ENCODE data around the gene PPEF1.

DNA sequence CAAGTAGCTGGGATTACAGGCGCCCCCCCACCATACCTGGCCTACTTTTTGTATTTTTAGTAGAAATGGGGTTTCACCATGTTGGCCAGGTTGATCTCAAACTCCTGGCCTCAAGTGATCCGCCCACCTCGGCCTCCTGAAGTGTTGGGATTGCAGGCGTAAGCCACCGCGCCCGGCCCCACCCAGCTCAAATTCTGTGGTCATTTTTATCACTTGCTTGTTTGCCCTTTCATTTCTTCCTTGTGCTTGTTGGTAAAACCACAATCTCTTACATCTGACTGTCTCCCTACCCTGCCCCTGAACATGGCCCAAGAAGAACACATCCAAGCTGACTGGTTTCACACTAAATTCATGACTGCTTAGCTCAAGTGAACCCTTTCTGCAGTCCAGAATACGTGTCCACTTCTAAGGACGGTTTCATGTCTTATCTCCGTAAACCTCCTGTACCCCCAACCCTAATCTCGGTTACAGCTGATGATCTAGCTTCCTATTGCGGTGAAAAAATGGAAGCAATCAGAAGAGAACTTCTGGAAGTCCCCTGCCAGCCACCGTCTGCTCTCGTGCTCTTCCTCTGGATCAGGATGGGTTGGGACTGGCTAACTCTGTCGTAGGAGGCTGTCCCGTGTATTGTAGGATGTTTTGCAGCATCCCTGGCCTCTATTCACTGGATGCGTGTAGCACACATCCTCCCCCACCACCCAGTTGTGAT, 30.1 kb upstream of the PPEF1 start:
- TF ChIP-seq, protein P1, sequence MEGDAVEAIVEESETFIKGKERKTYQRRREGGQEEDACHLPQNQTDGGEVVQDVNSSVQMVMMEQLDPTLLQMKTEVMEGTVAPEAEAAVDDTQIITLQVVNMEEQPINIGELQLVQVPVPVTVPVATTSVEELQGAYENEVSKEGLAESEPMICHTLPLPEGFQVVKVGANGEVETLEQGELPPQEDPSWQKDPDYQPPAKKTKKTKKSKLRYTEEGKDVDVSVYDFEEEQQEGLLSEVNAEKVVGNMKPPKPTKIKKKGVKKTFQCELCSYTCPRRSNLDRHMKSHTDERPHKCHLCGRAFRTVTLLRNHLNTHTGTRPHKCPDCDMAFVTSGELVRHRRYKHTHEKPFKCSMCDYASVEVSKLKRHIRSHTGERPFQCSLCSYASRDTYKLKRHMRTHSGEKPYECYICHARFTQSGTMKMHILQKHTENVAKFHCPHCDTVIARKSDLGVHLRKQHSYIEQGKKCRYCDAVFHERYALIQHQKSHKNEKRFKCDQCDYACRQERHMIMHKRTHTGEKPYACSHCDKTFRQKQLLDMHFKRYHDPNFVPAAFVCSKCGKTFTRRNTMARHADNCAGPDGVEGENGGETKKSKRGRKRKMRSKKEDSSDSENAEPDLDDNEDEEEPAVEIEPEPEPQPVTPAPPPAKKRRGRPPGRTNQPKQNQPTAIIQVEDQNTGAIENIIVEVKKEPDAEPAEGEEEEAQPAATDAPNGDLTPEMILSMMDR (conservative IDR thresholded peaks at IDR 0.05) = no peak
- no peak for TF ChIP-seq ZFX (IDR thresholded peaks at IDR 0.05)

All from C4-2B (cell line).